ENCODE measurements around the gene ZNF765.
A peak's percentile ranks its signal among the peaks of the same experiment; 100 is the strongest.
"Not testable (repeated sequence)": the region's sequence is repeated elsewhere in the genome, so short reads cannot be mapped to it uniquely, and the experiment has no call there.

The ZNF765 gene

DNA sequence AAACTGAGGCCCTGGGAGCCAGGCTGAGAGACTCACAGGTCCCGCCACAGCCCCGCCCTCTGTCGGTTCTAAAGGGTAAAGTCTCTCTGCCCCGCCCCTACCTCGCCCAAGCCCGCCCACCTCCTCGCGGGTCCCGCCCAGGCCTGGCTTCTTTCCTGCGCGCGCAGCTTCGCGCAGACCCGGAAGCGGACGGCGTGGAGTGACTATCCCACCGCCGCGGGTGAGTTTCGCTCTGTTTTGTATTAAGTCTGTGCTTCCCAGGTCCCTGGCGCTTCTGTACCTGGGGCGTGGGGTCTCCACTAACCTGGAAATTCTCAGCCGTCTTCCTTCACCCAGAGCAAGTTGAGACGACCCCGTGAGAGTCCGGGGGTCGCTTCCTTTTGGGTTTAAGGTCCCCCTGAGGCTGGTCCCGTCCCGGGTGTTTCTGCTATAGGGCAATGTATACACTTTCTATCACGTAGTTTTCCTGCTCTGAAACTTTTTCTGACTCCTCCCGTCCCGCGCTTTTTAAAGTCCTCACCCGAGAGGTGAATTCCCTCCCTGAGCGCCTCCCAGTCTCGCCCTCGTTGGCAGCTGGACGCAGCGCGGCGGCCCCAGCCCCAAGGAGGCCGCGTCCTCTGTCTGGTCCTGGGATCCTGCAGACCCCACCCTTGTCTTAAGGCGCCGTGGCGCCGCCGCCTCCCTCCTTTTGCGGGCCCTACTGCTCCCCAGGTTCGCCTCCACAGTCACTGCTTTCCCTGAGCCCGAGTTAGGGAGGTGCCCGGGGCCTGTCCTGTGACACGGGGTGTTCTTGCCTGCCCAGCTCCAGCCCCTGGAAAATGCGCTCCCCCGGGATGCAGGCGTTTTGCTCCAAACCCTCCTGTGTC is at the start of gene ZNF765:
Gene ZNF765, plus strand, starts transcription at position 176 of the 866 bp plus-strand sequence. CDS start 2,867 bp downstream, outside the sequence.
- peak; percentile 37 for DNase-seq (ENCODE audit: low read depth, low spot score)
- peak within 1 kb of the TSS; percentile 65 for H3K27ac ChIP-seq

GRCh38 chr19:53355739-53356138 is 39.2 kb upstream of the ZNF765 start:
- no peak overlapping the region for H3K27ac ChIP-seq
- DNase-seq (ENCODE audit: low read depth, low spot score) = no peak

GRCh38 chr19:53357821-53358581 is 36.9 kb upstream of the ZNF765 start:
- no peak for DNase-seq (ENCODE audit: low read depth, low spot score)
- no peak overlapping the region for H3K27ac ChIP-seq

DNA sequence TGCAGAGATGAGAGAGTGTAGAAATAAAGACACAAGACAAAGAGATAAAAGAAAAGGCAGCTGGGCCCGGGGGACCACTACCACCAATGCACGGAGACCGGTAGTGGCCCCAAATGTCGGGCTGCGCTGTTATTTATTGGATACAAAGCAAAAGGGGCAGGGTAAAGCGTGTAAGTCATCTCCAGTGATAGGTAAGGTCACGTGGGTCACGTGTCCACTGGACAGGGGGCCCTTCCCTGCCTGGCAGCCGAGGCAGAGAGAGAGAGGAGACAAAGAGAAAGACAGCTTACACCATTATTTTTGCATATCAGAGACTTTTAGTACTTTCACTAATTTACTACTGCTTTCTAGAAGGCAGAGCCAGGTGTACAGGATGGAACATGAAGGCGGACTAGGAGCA is 34.9 kb upstream of the ZNF765 start:
- not testable (repeated sequence) for H3K27ac ChIP-seq; DNase-seq (ENCODE audit: low read depth, low spot score)

DNA sequence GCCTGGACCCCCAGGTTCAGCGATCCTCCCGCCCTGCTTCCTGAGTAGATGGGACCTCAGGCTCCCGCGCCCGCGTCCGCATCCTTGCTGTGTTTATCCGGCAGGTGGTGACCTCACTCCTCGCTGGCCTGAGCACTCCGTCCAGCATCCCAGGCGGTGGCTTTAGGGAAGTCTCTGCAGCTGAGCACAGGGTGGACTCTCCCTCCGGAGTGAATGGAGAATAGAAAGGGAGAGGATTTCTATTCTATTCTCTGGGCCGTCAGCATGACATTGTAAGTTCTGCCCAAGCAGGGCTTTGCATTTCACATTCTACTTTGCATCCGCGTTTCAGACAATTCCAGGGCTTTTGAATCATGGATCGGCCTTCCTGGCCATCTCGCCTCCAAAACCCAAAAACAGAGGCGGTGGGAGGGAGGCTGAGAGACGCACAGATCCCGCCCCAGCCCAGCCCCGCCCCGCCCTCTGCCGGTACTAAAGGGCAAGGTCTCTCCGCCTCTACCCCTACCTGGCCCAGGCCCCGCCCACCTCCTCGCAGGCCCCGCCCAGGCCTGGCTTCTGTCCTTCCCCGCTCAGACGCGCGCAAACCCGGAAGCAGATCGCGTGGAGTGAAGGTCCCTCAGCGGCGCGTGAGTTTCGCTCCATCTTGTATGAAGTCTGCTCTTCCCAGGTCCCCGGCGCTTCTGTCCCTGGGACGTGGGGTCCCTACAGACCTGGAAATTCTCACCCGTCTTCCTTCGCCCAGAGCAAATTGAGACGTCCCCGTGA is 29.6 kb upstream of the ZNF765 start, which contains the start of gene ZNF525:
Gene ZNF525, plus strand, starts transcription at position 572 of the 765 bp plus-strand sequence. CDS start 6,577 bp downstream, outside the sequence.
- peak within 1 kb of the TSS; percentile 55 for H3K27ac ChIP-seq
- DNase-seq (ENCODE audit: low read depth, low spot score) = peak; percentile 40

- DNase-seq (ENCODE audit: low read depth, low spot score) = no peak
- peak overlapping the region; percentile 55 for H3K27ac ChIP-seq
Measured at GRCh38 chr19:53365899-53366493, 29.0 kb upstream of the ZNF765 start.

DNA sequence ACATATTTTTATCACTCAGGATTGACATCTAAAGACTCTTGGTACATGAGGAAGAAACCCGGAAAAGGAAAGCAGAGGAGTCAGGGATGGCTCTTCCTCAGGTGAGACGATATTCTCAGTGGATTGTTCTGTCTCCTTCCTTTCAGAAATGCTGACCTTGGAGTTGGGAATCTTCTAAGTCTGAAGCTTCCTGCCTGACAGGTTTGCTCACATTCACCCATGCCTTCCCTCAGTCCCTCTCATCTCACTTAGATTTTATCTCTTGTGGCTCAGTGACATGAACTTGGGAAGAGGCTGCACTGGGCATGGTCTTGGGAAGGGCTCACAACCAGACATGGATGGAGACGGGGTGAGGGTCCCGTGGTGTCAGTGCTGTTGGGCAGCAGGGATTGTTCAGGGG is 22.8 kb upstream of the ZNF765 start:
- no peak for DNase-seq (ENCODE audit: low read depth, low spot score)
- H3K27ac ChIP-seq = no peak overlapping the region

DNA sequence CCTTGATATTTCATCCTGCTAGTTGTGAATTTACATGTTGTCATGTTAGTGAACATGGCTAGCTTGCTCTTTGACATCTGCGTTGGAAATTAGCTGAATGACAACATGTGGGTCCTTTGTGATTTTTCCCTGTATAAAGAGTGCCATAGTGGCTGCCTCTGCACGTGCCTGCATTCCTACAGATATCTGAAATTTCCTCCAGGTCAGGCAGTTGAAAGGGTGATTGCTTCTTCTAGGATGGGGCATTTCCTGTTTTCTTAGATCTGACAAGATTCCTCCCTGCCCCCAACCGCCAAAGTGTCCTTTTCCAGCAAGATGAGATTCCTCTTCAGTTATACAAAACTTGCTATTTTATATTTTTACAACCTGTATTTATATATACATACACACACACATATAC is 20.7 kb upstream of the ZNF765 start:
- no peak overlapping the region for H3K27ac ChIP-seq
- DNase-seq (ENCODE audit: low read depth, low spot score) = no peak

DNA sequence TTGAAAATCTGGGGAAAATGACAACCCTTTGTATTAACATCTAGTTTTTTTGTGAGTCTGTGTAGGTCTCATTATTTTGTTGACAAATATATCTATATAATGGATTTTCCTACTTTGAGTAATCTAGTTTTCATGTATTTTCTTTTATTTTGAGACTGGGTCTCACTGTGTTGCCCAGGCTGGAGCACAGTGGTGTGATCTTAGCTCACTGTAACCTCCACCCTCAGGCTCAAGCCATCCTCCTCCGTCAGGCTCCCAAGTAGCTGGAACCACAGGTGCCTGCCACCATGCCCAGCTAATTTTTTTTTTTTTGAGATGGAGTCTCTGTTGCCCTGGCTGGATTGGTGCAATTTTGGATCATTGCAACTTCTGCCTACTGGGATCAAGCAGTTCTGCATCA is 20.2 kb upstream of the ZNF765 start:
- H3K27ac ChIP-seq = no peak overlapping the region
- no peak for DNase-seq (ENCODE audit: low read depth, low spot score)

GRCh38 chr19:53381376-53381775 is 13.6 kb upstream of the ZNF765 start:
- no peak overlapping the region for H3K27ac ChIP-seq
- DNase-seq (ENCODE audit: low read depth, low spot score) = no peak

- H3K27ac ChIP-seq = no peak overlapping the region
Measured at GRCh38 chr19:53388168-53388567, 6.8 kb upstream of the ZNF765 start.

GRCh38 chr19:53388904-53389303 is 6.0 kb upstream of the ZNF765 start:
- H3K27ac ChIP-seq = no peak overlapping the region
- DNase-seq (ENCODE audit: low read depth, low spot score) = no peak

More at GRCh38 chr19:53388168-53388567, 6.8 kb upstream of the ZNF765 start:
- DNase-seq (ENCODE audit: low read depth, low spot score) = no peak

- no peak for DNase-seq (ENCODE audit: low read depth, low spot score)
- H3K27ac ChIP-seq = no peak overlapping the region
Measured at GRCh38 chr19:53389571-53389970, 5.4 kb upstream of the ZNF765 start.

DNA sequence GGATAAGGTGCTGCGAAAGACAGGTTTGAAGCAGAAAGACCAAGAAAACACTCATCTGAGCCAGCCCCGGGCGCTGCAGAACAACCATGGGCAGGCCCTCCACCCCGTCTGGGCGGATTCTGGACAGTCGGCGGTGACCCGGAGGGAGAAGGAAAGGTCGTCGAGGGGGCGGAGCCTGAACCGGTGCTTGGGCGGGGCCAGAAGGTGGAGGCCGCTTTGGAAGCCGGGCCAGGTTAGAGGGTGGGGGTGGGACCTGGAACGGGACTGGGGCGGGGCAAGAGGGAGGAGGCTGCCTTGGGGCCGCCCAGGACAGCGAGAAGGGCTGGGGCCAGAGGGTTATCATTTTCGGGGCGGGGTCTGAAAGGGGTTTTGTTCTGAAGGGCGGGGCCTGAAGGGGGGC is 5.0 kb upstream of the ZNF765 start:
- no peak for DNase-seq (ENCODE audit: low read depth, low spot score)
- no peak overlapping the region for H3K27ac ChIP-seq

DNA sequence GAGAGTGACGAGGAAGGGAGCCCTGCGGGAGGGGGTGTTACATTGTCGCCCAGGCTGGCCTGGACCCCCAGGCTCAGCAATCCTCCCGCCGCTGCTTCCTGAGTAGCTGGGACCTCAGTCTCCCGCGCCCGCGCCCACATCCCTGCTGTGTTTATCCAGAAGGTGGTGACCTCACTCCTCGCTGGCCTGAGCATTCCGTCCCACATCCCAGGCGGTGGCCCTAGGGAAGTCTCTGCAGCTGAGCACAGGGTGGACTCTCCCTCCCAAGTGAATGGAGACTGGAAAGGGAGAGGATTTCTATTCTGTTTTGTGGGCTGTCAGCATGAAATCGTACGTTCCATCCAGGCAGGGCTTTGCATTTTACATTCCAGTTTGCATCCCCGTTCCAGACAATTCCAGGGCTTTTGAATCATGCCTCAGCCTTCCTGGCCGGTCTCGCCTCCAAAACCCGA is 401 bp upstream of the ZNF765 start:
- no peak for DNase-seq (ENCODE audit: low read depth, low spot score)
- H3K27ac ChIP-seq = no peak overlapping the region

DNA sequence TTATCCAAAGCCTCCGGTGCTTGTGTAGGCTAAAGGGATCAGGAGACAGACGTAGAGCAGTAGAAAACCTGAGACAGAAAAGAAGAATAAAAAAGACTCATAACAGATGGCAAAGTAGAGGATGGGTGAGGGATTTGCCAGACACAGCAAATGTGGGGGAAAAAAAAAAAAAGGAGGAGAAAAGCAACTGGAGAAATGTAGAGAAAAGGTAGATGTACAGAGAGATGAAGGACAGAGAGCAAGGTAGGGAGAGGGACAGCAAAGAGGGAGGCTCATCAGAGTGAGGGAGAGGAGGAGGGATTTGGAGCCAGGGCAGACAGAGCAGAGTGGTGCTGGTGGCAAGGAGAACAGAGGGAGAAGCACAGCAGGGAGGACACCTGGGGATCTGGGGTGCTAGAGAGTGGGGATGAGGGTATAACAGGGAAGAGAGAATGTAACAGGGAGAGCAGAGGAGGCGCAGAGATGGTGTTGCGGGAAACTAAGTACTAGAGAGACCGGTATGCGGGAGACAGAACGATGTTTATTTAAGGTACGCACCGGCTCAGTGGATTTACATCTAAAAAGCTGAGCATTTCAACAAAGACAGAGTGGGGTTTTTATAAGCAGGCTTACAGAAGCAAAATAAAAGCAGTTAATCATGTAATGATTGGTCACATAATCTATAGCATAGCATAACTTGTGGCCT is 1.0 kb downstream of the ZNF765 start:
- H3K27ac ChIP-seq = peak overlapping the region; percentile 65
- not testable (repeated sequence) for DNase-seq (ENCODE audit: low read depth, low spot score)

DNA sequence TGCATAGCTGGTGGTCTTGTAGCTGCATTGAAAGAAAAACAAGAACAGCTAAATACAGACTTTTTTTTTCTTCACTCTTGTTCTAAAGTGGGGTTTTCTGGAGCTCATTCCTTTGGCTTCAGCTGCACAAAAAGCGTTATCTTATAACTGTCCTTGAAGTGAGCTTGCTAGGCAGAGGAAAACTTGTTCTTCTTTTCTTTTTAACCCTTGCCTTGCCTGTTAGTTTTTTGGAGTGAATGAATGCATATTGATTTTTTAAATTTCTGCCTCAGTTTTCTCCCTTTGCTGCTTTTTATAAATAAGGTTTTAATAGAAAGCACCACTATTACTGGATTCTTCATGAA is 1.5 kb downstream of the ZNF765 start:
- no peak overlapping the region for H3K27ac ChIP-seq
- DNase-seq (ENCODE audit: low read depth, low spot score) = no peak

DNA sequence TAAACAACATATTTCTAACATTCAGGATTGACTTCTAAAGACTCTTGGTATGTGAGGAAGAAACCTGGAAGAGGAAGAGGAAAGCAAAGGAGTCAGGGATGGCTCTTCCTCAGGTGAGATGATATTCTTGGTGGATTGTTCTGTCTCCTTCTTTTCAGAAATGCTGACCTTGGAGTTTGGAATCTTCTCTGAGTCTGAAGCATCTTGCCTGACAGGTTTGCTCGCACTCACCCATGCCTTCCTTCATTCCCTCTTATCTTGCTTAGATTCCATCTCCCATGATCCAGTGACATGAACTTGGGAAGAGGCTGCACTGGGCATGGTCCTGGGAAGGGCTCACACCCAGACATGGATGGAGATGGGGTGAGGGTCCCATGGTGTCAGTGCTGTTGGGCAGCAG is 3.0 kb downstream of the ZNF765 start:
- not testable (repeated sequence) for DNase-seq (ENCODE audit: low read depth, low spot score); H3K27ac ChIP-seq

DNA sequence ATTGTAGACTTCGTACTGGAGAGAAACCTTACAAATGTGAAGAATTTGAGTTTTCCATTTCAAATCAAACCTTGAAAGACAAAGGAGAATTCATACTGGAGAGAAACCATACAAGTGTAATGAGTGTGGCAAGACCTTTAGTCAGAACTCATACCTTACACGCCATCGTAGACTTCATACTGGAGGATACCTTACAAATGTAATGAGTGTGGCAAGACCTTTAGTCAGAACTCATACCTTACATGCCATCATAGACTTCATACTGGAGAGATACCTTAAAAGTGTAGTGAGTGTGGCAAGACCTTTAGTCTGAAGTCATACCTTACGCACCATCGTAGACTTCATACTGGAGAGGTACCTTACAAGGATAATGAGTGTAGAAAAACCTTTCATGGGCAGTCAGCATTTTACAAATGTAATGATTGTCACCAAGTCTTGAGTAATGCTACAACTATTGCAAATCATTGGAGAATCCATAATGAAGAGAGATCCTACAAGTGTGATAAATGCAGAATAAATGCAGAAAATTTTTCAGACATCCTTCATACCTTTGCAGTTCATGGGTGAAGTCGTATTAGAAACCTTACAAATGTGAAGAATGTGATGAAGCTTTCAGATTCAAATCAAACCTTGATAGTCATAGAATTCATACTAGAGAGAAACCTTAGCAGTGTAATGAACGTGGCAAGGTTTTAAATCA is 14.7 kb downstream of the ZNF765 start:
- DNase-seq (ENCODE audit: low read depth, low spot score) = no peak
- H3K27ac ChIP-seq = no peak overlapping the region
